SK-N-SH treated with all-trans-retinoic acid at 6 μM for 48 hours (cell line): ENCODE results near the gene DDX3X.

Source experiments
- ATAC-seq: fragments of 200-7000 bp; cut with Tn5 transposase; 3 replicates; pipeline ENCODE4 v1.9.1; 2020; ENCODE audit warnings: mild to moderate bottlenecking, moderate library complexity
- ARNTL ChIP-seq: fragments of 450-650 bp; formaldehyde crosslinking; IDR thresholded peaks from 2 replicates; pipeline ENCODE4 v1.5.0; 2020; ENCODE audit warnings: low read depth, mild to moderate bottlenecking, moderate library complexity, borderline replicate concordance
- BACH2 ChIP-seq: fragments of 250-450 bp; sonication (Bioruptor Pico); IDR thresholded peaks from 2 replicates; pipeline ENCODE4 v1.9.0; 2021; ENCODE audit warnings: mild to moderate bottlenecking, borderline replicate concordance
- CSDC2 ChIP-seq: fragments of 250-450 bp; sonication (Bioruptor Pico); IDR thresholded peaks from 2 replicates; pipeline ENCODE4 v1.5.0; 2020; ENCODE audit warnings: mild to moderate bottlenecking, moderate library complexity
- ESRRG ChIP-seq: fragments of 250-450 bp; sonication (Bioruptor Pico); IDR thresholded peaks from 2 replicates; pipeline ENCODE4 v1.6.1; 2021; ENCODE audit warnings: mild to moderate bottlenecking
- GLIS3 ChIP-seq: fragments of 250-450 bp; sonication (Bioruptor Pico); IDR thresholded peaks from 2 replicates; pipeline ENCODE4 v1.5.0; 2020; ENCODE audit warnings: mild to moderate bottlenecking, moderate library complexity
- ISL1 ChIP-seq: fragments of 250-450 bp; sonication (Bioruptor Pico); IDR thresholded peaks from 2 replicates; pipeline ENCODE4 v2.1.2; 2022; ENCODE audit warnings: mild to moderate bottlenecking, moderate library complexity
- OSR1 ChIP-seq: fragments of 250-450 bp; sonication (Bioruptor Pico); IDR thresholded peaks from 2 replicates; pipeline ENCODE4 v1.8.0; 2022; ENCODE audit warnings: moderate library complexity, mild to moderate bottlenecking, inconsistent platforms
- PPARA ChIP-seq: fragments of 250-450 bp; sonication (Bioruptor Pico); IDR thresholded peaks from 2 replicates; pipeline ENCODE4 v1.5.0; 2020; ENCODE audit warnings: mild to moderate bottlenecking, borderline replicate concordance
- RARB ChIP-seq: fragments of 250-450 bp; sonication (Bioruptor Pico); IDR thresholded peaks from 2 replicates; pipeline ENCODE4 v1.8.0; 2021; ENCODE audit warnings: mild to moderate bottlenecking, moderate library complexity
- SNAI2 ChIP-seq: fragments of 250-450 bp; sonication (Bioruptor Pico); IDR thresholded peaks from 2 replicates; pipeline ENCODE4 v1.5.0; 2020; ENCODE audit warnings: mild to moderate bottlenecking, moderate library complexity
- TCF4 ChIP-seq: fragments of 250-450 bp; sonication (Bioruptor Pico); IDR thresholded peaks from 2 replicates; pipeline ENCODE4 v1.8.0; 2021; ENCODE audit warnings: mild to moderate bottlenecking, moderate library complexity, borderline replicate concordance
- TOX ChIP-seq: fragments of 250-450 bp; sonication (Bioruptor Pico); IDR thresholded peaks from 2 replicates; pipeline ENCODE4 v1.8.0; 2021; ENCODE audit warnings: mild to moderate bottlenecking, moderate library complexity, borderline replicate concordance
- TSHZ2 ChIP-seq: fragments of 250-450 bp; sonication (Bioruptor Pico); IDR thresholded peaks from 2 replicates; pipeline ENCODE4 v1.5.0; 2020; ENCODE audit warnings: mild to moderate bottlenecking, moderate library complexity
- ZC3H10 ChIP-seq: fragments of 250-450 bp; sonication (Bioruptor Pico); IDR thresholded peaks from 2 replicates; pipeline ENCODE4 v1.5.1; 2021; ENCODE audit warnings: mild to moderate bottlenecking, moderate library complexity
- ZFP3 ChIP-seq: fragments of 250-450 bp; sonication (Bioruptor Pico); IDR thresholded peaks from 2 replicates; pipeline ENCODE4 v1.5.0; 2020; ENCODE audit warnings: mild to moderate bottlenecking, moderate library complexity
- ZFP30 ChIP-seq: fragments of 450-650 bp; formaldehyde crosslinking; IDR thresholded peaks from 2 replicates; pipeline ENCODE4 v1.5.0; 2022; ENCODE audit warnings: mild to moderate bottlenecking, moderate library complexity
- ZNF565 ChIP-seq: fragments of 450-650 bp; formaldehyde crosslinking; conservative IDR thresholded peaks from 2 replicates; pipeline ENCODE4 v1.5.0; 2020; ENCODE audit warnings: low read depth, mild to moderate bottlenecking, moderate library complexity
- ZNF70 ChIP-seq: fragments of 450-650 bp; formaldehyde crosslinking; IDR thresholded peaks from 2 replicates; pipeline ENCODE4 v1.5.0; 2020; ENCODE audit warnings: mild to moderate bottlenecking, moderate library complexity
- TF ChIP-seq, protein P1 (sequence below): fragments of 250-450 bp; sonication (Bioruptor Pico); IDR thresholded peaks from 2 replicates; pipeline ENCODE4 v1.8.0; 2021; ENCODE audit warnings: low read depth, mild to moderate bottlenecking, moderate library complexity, borderline replicate concordance
- TF ChIP-seq, protein P2 (sequence below): fragments of 250-450 bp; sonication (Bioruptor Pico); IDR thresholded peaks from 2 replicates; pipeline ENCODE4 v1.8.0; 2020; ENCODE audit warnings: mild to moderate bottlenecking, moderate library complexity, borderline replicate concordance
- TF ChIP-seq, protein P3 (sequence below): fragments of 250-450 bp; sonication (Bioruptor Pico); IDR thresholded peaks from 2 replicates; pipeline ENCODE4 v1.5.1; 2021; ENCODE audit warnings: mild to moderate bottlenecking, moderate library complexity
- TF ChIP-seq, protein P4 (sequence below): fragments of 250-450 bp; sonication (Bioruptor Pico); IDR thresholded peaks from 2 replicates; pipeline ENCODE4 v1.5.1; 2020; ENCODE audit warnings: low read depth, mild to moderate bottlenecking, moderate library complexity

Gene DDX3X

DNA sequence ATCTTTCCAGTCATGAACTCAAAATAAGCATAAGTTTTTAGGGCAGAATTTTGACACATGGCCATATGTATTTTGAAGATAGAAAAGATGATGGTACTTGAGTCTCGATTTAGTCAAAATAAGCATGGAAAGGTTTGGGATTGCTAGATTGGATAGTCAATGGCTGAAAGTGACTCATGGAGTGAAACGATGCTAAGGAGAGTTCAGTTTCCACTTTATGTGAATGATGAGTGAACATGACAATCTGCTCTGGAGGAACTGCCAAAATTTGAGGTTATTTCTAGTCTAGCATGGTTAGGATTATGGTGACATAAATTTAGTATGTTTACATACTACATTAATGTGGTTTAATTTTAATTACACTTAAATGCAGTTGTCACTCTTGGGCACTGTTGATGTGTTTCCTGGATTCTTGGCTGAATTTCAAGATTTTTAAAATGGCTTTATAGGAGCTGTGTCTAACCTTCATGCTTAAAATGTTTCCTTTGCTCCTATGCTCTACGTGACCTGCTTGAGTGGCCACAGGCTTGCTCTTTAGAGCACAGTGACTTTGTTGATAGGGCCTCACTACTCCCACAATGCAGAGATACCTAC is 17.1 kb downstream of the DDX3X start:
- peak; percentile 6 for ATAC-seq
- TF ChIP-seq PPARA (CRISPR knock-in tag) (no peak), OSR1 (no peak), SNAI2 (CRISPR knock-in tag) (peak; percentile 55; the same call in 1 of the 2 replicates), ZFP3 (CRISPR knock-in tag) (no peak), ZC3H10 (peak; percentile 59; the same call in 1 of the 2 replicates), ESRRG (CRISPR knock-in tag) (peak; percentile 61; the same call in 1 of the 2 replicates), TOX (CRISPR knock-in tag) (peak; percentile 60), TCF4 (peak; percentile 27), ZNF70 (CRISPR knock-in tag) (no peak), ZNF565 (CRISPR knock-in tag) (no peak; the same call in 1 of the 2 replicates), BACH2 (CRISPR knock-in tag) (no peak), RARB (CRISPR knock-in tag) (peak; percentile 61; the same call in 1 of the 2 replicates), ZFP30 (no peak; the same call in 1 of the 2 replicates), GLIS3 (CRISPR knock-in tag) (peak; percentile 50; the same call in 1 of the 2 replicates), CSDC2 (CRISPR knock-in tag) (no peak), ARNTL (CRISPR knock-in tag) (peak; percentile 15; the same call in 1 of the 2 replicates), ISL1 (CRISPR knock-in tag) (no peak)
- TF ChIP-seq, protein P1, sequence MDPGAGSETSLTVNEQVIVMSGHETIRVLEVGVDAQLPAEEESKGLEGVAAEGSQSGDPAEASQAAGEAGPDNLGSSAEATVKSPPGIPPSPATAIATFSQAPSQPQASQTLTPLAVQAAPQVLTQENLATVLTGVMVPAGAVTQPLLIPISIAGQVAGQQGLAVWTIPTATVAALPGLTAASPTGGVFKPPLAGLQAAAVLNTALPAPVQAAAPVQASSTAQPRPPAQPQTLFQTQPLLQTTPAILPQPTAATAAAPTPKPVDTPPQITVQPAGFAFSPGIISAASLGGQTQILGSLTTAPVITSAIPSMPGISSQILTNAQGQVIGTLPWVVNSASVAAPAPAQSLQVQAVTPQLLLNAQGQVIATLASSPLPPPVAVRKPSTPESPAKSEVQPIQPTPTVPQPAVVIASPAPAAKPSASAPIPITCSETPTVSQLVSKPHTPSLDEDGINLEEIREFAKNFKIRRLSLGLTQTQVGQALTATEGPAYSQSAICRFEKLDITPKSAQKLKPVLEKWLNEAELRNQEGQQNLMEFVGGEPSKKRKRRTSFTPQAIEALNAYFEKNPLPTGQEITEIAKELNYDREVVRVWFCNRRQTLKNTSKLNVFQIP (CRISPR knock-in tag): 0 out of 2 replicates have a peak, but pooled peaks have one; percentile 27
- TF ChIP-seq, protein P2, sequence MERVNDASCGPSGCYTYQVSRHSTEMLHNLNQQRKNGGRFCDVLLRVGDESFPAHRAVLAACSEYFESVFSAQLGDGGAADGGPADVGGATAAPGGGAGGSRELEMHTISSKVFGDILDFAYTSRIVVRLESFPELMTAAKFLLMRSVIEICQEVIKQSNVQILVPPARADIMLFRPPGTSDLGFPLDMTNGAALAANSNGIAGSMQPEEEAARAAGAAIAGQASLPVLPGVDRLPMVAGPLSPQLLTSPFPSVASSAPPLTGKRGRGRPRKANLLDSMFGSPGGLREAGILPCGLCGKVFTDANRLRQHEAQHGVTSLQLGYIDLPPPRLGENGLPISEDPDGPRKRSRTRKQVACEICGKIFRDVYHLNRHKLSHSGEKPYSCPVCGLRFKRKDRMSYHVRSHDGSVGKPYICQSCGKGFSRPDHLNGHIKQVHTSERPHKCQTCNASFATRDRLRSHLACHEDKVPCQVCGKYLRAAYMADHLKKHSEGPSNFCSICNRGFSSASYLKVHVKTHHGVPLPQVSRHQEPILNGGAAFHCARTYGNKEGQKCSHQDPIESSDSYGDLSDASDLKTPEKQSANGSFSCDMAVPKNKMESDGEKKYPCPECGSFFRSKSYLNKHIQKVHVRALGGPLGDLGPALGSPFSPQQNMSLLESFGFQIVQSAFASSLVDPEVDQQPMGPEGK: peak; percentile 85
- TF ChIP-seq, protein P3, sequence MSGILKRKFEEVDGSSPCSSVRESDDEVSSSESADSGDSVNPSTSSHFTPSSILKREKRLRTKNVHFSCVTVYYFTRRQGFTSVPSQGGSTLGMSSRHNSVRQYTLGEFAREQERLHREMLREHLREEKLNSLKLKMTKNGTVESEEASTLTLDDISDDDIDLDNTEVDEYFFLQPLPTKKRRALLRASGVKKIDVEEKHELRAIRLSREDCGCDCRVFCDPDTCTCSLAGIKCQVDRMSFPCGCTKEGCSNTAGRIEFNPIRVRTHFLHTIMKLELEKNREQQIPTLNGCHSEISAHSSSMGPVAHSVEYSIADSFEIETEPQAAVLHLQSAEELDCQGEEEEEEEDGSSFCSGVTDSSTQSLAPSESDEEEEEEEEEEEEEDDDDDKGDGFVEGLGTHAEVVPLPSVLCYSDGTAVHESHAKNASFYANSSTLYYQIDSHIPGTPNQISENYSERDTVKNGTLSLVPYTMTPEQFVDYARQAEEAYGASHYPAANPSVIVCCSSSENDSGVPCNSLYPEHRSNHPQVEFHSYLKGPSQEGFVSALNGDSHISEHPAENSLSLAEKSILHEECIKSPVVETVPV (CRISPR knock-in tag): no peak; the same call in 1 of the 2 replicates
- TF ChIP-seq, protein P4, sequence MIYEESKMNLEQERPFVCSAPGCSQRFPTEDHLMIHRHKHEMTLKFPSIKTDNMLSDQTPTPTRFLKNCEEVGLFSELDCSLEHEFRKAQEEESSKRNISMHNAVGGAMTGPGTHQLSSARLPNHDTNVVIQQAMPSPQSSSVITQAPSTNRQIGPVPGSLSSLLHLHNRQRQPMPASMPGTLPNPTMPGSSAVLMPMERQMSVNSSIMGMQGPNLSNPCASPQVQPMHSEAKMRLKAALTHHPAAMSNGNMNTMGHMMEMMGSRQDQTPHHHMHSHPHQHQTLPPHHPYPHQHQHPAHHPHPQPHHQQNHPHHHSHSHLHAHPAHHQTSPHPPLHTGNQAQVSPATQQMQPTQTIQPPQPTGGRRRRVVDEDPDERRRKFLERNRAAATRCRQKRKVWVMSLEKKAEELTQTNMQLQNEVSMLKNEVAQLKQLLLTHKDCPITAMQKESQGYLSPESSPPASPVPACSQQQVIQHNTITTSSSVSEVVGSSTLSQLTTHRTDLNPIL (CRISPR knock-in tag): 0 out of 2 replicates have a peak, but pooled peaks have one; percentile 61

GRCh38 chrX:41351923-41352322 is 18.0 kb downstream of the DDX3X start:
- peak; percentile 3; the same call in 2 of the 3 replicates for ATAC-seq
- no peak for TF ChIP-seq ZNF70 (CRISPR knock-in tag)
- TF ChIP-seq BACH2 (CRISPR knock-in tag): no peak
- TF ChIP-seq, protein P4 (CRISPR knock-in tag): no peak; the same call in 1 of the 2 replicates
- no peak for TF ChIP-seq ISL1 (CRISPR knock-in tag)
- no peak for TF ChIP-seq TSHZ2
- TF ChIP-seq, protein P2: peak; percentile 28; the same call in 1 of the 2 replicates
- peak; percentile 43; the same call in 1 of the 2 replicates for TF ChIP-seq GLIS3 (CRISPR knock-in tag)
- TF ChIP-seq TOX (CRISPR knock-in tag): no peak
- no peak for TF ChIP-seq ARNTL (CRISPR knock-in tag)
- no peak for TF ChIP-seq SNAI2 (CRISPR knock-in tag)
- TF ChIP-seq RARB (CRISPR knock-in tag): no peak
- TF ChIP-seq CSDC2 (CRISPR knock-in tag): no peak
- TF ChIP-seq ZFP3 (CRISPR knock-in tag): no peak
- TF ChIP-seq ESRRG (CRISPR knock-in tag): no peak
- TF ChIP-seq OSR1: no peak
